ENCODE measurements around the gene SLC5A3.

- no peak for TF ChIP-seq CTCF (IDR thresholded peaks at IDR 0.05; ENCODE audit: poor library complexity, severe bottlenecking)
- TF ChIP-seq EP300 (conservative IDR thresholded peaks at IDR 0.05; ENCODE audit: poor library complexity, severe bottlenecking): no peak
- TF ChIP-seq EZH2 (IDR thresholded peaks at IDR 0.05; ENCODE audit: borderline replicate concordance, insufficient read depth, low read length, poor library complexity, severe bottlenecking): no peak
- no peak for TF ChIP-seq RAD21 (conservative IDR thresholded peaks at IDR 0.05)
- no peak for TF ChIP-seq POLR2AphosphoS5 (IDR thresholded peaks at IDR 0.05)
- TF ChIP-seq TAF1 (IDR thresholded peaks at IDR 0.05; ENCODE audit: low read depth): no peak
- TF ChIP-seq REST (IDR thresholded peaks at IDR 0.05; ENCODE audit: borderline replicate concordance): no peak
- no peak for TF ChIP-seq MXI1 (conservative IDR thresholded peaks at IDR 0.05; ENCODE audit: poor library complexity, severe bottlenecking)
These were observed 21.2 kb upstream of the SLC5A3 start for GRCh38 chr21:34052171-34052570.

All from neural cell (in vitro differentiated cells).